SK-N-SH (cell line): ENCODE measurements around the gene DNAH11.

Source experiments
- CTCF ChIP-seq: fragments of 200-600 bp; sonication (generic); IDR thresholded peaks from 2 replicates; pipeline ENCODE4 v1.6.1; 2017; ENCODE audit warnings: antibody characterized with exemption, mild to moderate bottlenecking, moderate library complexity
- EZH2phosphoT487 ChIP-seq: fragments of 200-600 bp; sonication (generic); IDR thresholded peaks from 2 replicates; pipeline ENCODE4 v1.6.1; 2017; ENCODE audit warnings: low read depth, mixed run types, mild to moderate bottlenecking, antibody characterized with exemption, moderate library complexity, borderline replicate concordance
- GATA2 ChIP-seq: sonication (generic); formaldehyde crosslinking; IDR thresholded peaks from 2 replicates; pipeline ENCODE4 v1.5.0; 2020; ENCODE audit warnings: mild to moderate bottlenecking, missing genetic modification reagents
- JUND ChIP-seq: IDR thresholded peaks from 2 replicates; pipeline ENCODE4 v1.4.0; 2012
- POLR2AphosphoS5 ChIP-seq: IDR thresholded peaks from 2 replicates; pipeline ENCODE4 v1.6.1; 2012; ENCODE audit warnings: low read depth, low read length
- SMC3 ChIP-seq: IDR thresholded peaks from 2 replicates; pipeline ENCODE4 v1.6.1; 2012; ENCODE audit warnings: low read depth, low read length, improper control_type of control experiment
- USF2 ChIP-seq: fragments of 150-350 bp; IDR thresholded peaks from 2 replicates; pipeline ENCODE4 v1.6.1; 2017; ENCODE audit warnings: antibody characterized with exemption, low read length, low read depth, borderline replicate concordance
- TF ChIP-seq, protein P1 (sequence below): IDR thresholded peaks from 2 replicates; pipeline ENCODE4 v1.4.0; 2012; ENCODE audit warnings: low read depth, borderline replicate concordance

DNA sequence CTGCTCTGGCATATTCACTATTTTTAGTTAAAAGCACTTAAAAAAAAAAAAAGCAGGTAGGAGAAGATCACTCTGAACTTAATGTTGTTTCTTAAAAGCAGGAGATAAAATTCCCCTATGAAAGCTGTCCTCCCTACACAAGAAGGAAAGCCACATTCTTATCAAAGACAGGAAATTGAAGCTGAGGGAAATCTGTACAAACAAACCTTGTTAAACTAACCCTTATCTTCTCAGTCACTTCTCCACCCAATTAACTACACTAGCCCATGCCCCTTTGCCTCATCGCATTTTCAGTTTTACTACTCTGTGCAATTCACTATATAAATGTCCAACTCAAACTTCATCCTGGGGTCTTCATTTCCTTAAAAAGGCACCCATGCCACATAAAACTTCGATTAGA lies 405.5 kb downstream of the DNAH11 start:
- TF ChIP-seq EZH2phosphoT487, result no peak
- no peak for TF ChIP-seq CTCF
- no peak for TF ChIP-seq POLR2AphosphoS5
- TF ChIP-seq, protein P1, sequence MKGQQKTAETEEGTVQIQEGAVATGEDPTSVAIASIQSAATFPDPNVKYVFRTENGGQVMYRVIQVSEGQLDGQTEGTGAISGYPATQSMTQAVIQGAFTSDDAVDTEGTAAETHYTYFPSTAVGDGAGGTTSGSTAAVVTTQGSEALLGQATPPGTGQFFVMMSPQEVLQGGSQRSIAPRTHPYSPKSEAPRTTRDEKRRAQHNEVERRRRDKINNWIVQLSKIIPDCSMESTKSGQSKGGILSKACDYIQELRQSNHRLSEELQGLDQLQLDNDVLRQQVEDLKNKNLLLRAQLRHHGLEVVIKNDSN, result no peak
- no peak for TF ChIP-seq GATA2 (CRISPR knock-in tag)
- TF ChIP-seq JUND, result no peak
- no peak for TF ChIP-seq SMC3
- no peak for TF ChIP-seq USF2
